CD8-positive, alpha-beta memory T cell (primary cell): ENCODE results near the gene MC1R. TPM values are rescaled to one million over a fixed set of nuclear protein-coding genes. Genes with fewer than 3 reads are reported as not detected.

Source experiments
- CTCF ChIA-PET: fragments of 350-600 bp; sonication (Branson Sonifier 250); formaldehyde crosslinking; loops from one replicate; lab custom pipeline; 2021; ENCODE audit warnings: antibody characterized with exemption; lab: Charles Lee
- POLR2A ChIA-PET: fragments of 350-600 bp; sonication (Branson Sonifier 250); formaldehyde crosslinking; loops from one replicate; lab custom pipeline; 2021; ENCODE audit warnings: antibody characterized with exemption; lab: Charles Lee
- DNase-seq, 5 donors: peaks; one replicate each; pipeline versions ENCODE4 v3.0.0 to v3.0.0-alpha.2; 2020 to 2022; ENCODE audit warnings: mixed read lengths in 1 of 5
- H3K27ac ChIP-seq: one replicate; pipeline ENCODE4 v1.7.0; 2013; ENCODE audit warnings: low read depth, mild to moderate bottlenecking, low read length, moderate library complexity
- H3K27me3 ChIP-seq: 2 replicates; pipeline ENCODE4 v1.7.0; 2013; ENCODE audit warnings: low read length, mild to moderate bottlenecking; ENCODE audit not compliant: insufficient read depth, poor library complexity, severe bottlenecking
- H3K36me3 ChIP-seq: 2 replicates; pipeline ENCODE4 v1.7.0; 2013; ENCODE audit warnings: mild to moderate bottlenecking, low read length, moderate library complexity; ENCODE audit not compliant: insufficient read depth
- H3K4me1 ChIP-seq: 2 replicates; pipeline ENCODE4 v1.7.0; 2013; ENCODE audit warnings: mild to moderate bottlenecking, low read length, moderate library complexity; ENCODE audit not compliant: insufficient read depth
- H3K4me3 ChIP-seq: 2 replicates; pipeline ENCODE4 v1.7.0; 2013; ENCODE audit warnings: mild to moderate bottlenecking, low read length
- H3K9me3 ChIP-seq: 2 replicates; pipeline ENCODE4 v1.7.0; 2013; ENCODE audit warnings: mild to moderate bottlenecking, low read length
- H3K27ac Mint-ChIP-seq, 8 donors: one replicate each; pipeline ENCODE4 v1.8.0; 2020 to 2021; ENCODE audit warnings: mixed read lengths in 8 of 8, mild to moderate bottlenecking in 6 of 8, inconsistent platforms in 3 of 8, moderate library complexity in 3 of 8
- H3K27me3 Mint-ChIP-seq, 2 donors: one replicate each; pipeline ENCODE4 v1.8.0; 2020 to 2021; ENCODE audit warnings: mixed read lengths in 2 of 2, mild to moderate bottlenecking in 1 of 2, moderate library complexity in 1 of 2
- H3K36me3 Mint-ChIP-seq, 3 donors: one replicate each; pipeline ENCODE4 v1.8.0; 2020 to 2021; ENCODE audit warnings: mixed read lengths in 3 of 3, inconsistent platforms in 1 of 3, mild to moderate bottlenecking in 1 of 3
- H3K4me1 Mint-ChIP-seq, 3 donors: one replicate each; pipeline ENCODE4 v1.8.0; 2020 to 2021; ENCODE audit warnings: mixed read lengths in 3 of 3, inconsistent platforms in 1 of 3, mild to moderate bottlenecking in 1 of 3
- H3K4me3 Mint-ChIP-seq, 7 donors: one replicate each; pipeline ENCODE4 v1.8.0; 2020 to 2021; ENCODE audit warnings: mixed read lengths in 7 of 7, mild to moderate bottlenecking in 6 of 7, moderate library complexity in 4 of 7, inconsistent platforms in 2 of 7
- H3K9me3 Mint-ChIP-seq, 5 donors: one replicate each; pipeline ENCODE4 v1.8.0; 2020 to 2022; ENCODE audit warnings: mixed read lengths in 5 of 5, mild to moderate bottlenecking in 3 of 5, moderate library complexity in 2 of 5, inconsistent platforms in 1 of 5
- polyA plus RNA-seq: library from polyadenylated mRNA; unstranded; fragments of 300-500 nt; fragmentation: Illumina TruSeq; gene quantifications from one replicate; pipeline ENCODE4 v1.2.3, GENCODE V29; 2021
- total RNA-seq, 2 experiments: library from RNA; stranded (reverse); gene quantifications; one replicate each; pipeline ENCODE4 v1.2.3, GENCODE V29; 2021

Gene MC1R
- total and polyA plus RNA-seq, 3 experiments from 2014 or later, result 0.86 to 2.6 (median 1.9) TPM

DNA sequence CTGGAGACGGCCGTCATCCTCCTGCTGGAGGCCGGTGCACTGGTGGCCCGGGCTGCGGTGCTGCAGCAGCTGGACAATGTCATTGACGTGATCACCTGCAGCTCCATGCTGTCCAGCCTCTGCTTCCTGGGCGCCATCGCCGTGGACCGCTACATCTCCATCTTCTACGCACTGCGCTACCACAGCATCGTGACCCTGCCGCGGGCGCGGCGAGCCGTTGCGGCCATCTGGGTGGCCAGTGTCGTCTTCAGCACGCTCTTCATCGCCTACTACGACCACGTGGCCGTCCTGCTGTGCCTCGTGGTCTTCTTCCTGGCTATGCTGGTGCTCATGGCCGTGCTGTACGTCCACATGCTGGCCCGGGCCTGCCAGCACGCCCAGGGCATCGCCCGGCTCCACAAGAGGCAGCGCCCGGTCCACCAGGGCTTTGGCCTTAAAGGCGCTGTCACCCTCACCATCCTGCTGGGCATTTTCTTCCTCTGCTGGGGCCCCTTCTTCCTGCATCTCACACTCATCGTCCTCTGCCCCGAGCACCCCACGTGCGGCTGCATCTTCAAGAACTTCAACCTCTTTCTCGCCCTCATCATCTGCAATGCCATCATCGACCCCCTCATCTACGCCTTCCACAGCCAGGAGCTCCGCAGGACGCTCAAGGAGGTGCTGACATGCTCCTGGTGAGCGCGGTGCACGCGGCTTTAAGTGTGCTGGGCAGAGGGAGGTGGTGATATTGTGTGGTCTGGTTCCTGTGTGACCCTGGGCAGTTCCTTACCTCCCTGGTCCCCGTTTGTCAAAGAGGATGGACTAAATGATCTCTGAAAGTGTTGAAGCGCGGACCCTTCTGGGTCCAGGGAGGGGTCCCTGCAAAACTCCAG lies 1.1 kb downstream of the MC1R start:
- Mint-ChIP-seq H3K4me1 (peaks cover 32 to 66% (median 37%) of the 10 kb centered on the region in 3 donors), H3K9me3 (peaks cover 0 to 4% (median 0%) of the 10 kb centered on the region in 5 donors), H3K27ac (peak overlapping the region in 2 of 8 donors; percentile 24 to 71), H3K36me3 (no peaks in the 10 kb centered on the region), H3K4me3 (peak overlapping the region in 6 of 7 donors; percentile 10 to 74 (median 15)), H3K27me3 (peaks cover 21 to 32% of the 10 kb centered on the region in 2 donors)
- POLR2A ChIA-PET, result no interaction called here
- Histone ChIP-seq H3K4me1 (peaks cover 56% of the 10 kb centered on the region), H3K4me3 (no peak overlapping the region), H3K27ac (no peak overlapping the region), H3K9me3 (no peaks in the 10 kb centered on the region), H3K36me3 (no peaks in the 10 kb centered on the region), H3K27me3 (peaks cover 18% of the 10 kb centered on the region)
- DNase-seq, result no peak
- CTCF ChIA-PET, result interaction anchor here (2.0 kb wide), 1 partner anchor 9 kb away, joined by 12 read pairs; no protein-coding TSS in a partner anchor

DNA sequence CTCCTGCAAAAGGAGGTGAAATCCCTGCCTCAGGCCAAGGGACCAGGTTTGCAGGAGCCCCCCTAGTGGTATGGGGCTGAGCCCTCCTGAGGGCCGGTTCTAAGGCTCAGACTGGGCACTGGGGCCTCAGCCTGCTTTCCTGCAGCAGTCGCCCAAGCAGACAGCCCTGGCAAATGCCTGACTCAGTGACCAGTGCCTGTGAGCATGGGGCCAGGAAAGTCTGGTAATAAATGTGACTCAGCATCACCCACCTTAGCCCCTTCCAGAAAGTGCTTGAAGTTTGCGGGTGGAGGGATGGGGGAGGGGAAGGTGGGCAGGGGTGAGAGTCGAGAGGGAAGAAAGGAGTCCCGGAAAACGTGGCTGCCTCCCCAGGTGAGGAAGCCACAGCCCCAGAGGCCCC lies 2.1 kb downstream of the MC1R start:
- Mint-ChIP-seq H3K27me3 (peaks cover 30 to 34% of the 10 kb centered on the region in 2 donors), H3K4me1 (peaks cover 32 to 70% (median 36%) of the 10 kb centered on the region in 3 donors), H3K9me3 (peaks cover 0 to 4% (median 0%) of the 10 kb centered on the region in 5 donors), H3K27ac (no peak overlapping the region), H3K36me3 (no peaks in the 10 kb centered on the region), H3K4me3 (peak overlapping the region in 2 of 7 donors; percentile 12 to 41)
- ChIA-PET POLR2A (no interaction called here), CTCF (interaction anchor here (5.7 kb wide), 1 partner anchor 11 kb away, joined by 31 read pairs; no protein-coding TSS in a partner anchor)
- H3K9me3 ChIP-seq, result no peaks in the 10 kb centered on the region
- H3K4me1 ChIP-seq, result peaks cover 62% of the 10 kb centered on the region
- H3K27me3 ChIP-seq, result peaks cover 26% of the 10 kb centered on the region
- H3K27ac ChIP-seq, result no peak overlapping the region
- no peak overlapping the region for H3K4me3 ChIP-seq
- DNase-seq, result no peak
- H3K36me3 ChIP-seq, result no peaks in the 10 kb centered on the region

- DNase-seq, result no peak
- H3K27me3 Mint-ChIP-seq, result peaks cover 30 to 34% of the 10 kb centered on the region in 2 donors
- ChIA-PET POLR2A (no interaction called here), CTCF (interaction anchor here (5.7 kb wide), 1 partner anchor 12 kb away, joined by 31 read pairs; no protein-coding TSS in a partner anchor)
- H3K27ac Mint-ChIP-seq, result no peak overlapping the region
- Histone ChIP-seq H3K27ac (peak overlapping the region; percentile 57), H3K9me3 (no peaks in the 10 kb centered on the region), H3K4me1 (peaks cover 60% of the 10 kb centered on the region), H3K27me3 (peaks cover 27% of the 10 kb centered on the region), H3K4me3 (no peak overlapping the region), H3K36me3 (no peaks in the 10 kb centered on the region)
- H3K4me3 Mint-ChIP-seq, result peak overlapping the region in 2 of 7 donors; percentile 36 to 63
- peaks cover 32 to 66% (median 35%) of the 10 kb centered on the region in 3 donors for H3K4me1 Mint-ChIP-seq
- H3K9me3 Mint-ChIP-seq, result peaks cover 0 to 4% (median 0%) of the 10 kb centered on the region in 5 donors
- H3K36me3 Mint-ChIP-seq, result no peaks in the 10 kb centered on the region
Observed at GRCh38 chr16:89921131-89921701, 2.6 kb downstream of the MC1R start.

- CTCF ChIA-PET, result interaction anchor here (5.7 kb wide), 1 partner anchor 13 kb away, joined by 31 read pairs; no protein-coding TSS in a partner anchor
- peaks cover 0 to 4% (median 0%) of the 10 kb centered on the region in 5 donors for H3K9me3 Mint-ChIP-seq
- peaks cover 30 to 38% of the 10 kb centered on the region in 2 donors for H3K27me3 Mint-ChIP-seq
- no peaks in the 10 kb centered on the region for H3K9me3 ChIP-seq
- no peak for DNase-seq
- H3K27me3 ChIP-seq, result peaks cover 27% of the 10 kb centered on the region
- peak overlapping the region; percentile 44 to 85 (median 62) for H3K4me3 Mint-ChIP-seq
- peaks cover 60% of the 10 kb centered on the region for H3K4me1 ChIP-seq
- H3K36me3 ChIP-seq, result no peaks in the 10 kb centered on the region
- no peaks in the 10 kb centered on the region for H3K36me3 Mint-ChIP-seq
- H3K27ac Mint-ChIP-seq, result peak overlapping the region in 3 of 8 donors; percentile 14 to 50 (median 19)
- POLR2A ChIA-PET, result no interaction called here
- H3K27ac ChIP-seq, result peak overlapping the region; percentile 57
- peaks cover 32 to 69% (median 35%) of the 10 kb centered on the region in 3 donors for H3K4me1 Mint-ChIP-seq
- H3K4me3 ChIP-seq, result no peak overlapping the region
Observed at GRCh38 chr16:89921702-89922476, 3.2 kb downstream of the MC1R start.

- POLR2A ChIA-PET, result no interaction called here
- Histone ChIP-seq H3K4me3 (no peak overlapping the region), H3K27ac (peak overlapping the region; percentile 57), H3K36me3 (no peaks in the 10 kb centered on the region), H3K9me3 (no peaks in the 10 kb centered on the region), H3K4me1 (peaks cover 55% of the 10 kb centered on the region), H3K27me3 (peaks cover 27% of the 10 kb centered on the region)
- DNase-seq, result no peak
- Mint-ChIP-seq H3K4me1 (peaks cover 28 to 64% (median 34%) of the 10 kb centered on the region in 3 donors), H3K4me3 (peak overlapping the region; percentile 44 to 85 (median 62)), H3K27ac (peak overlapping the region in 2 of 8 donors; percentile 14 to 50), H3K36me3 (no peaks in the 10 kb centered on the region), H3K27me3 (peaks cover 31 to 38% of the 10 kb centered on the region in 2 donors), H3K9me3 (peaks cover 0 to 4% (median 0%) of the 10 kb centered on the region in 5 donors)
- CTCF ChIA-PET, result interaction anchor here (5.7 kb wide), 1 partner anchor 13 kb away, joined by 31 read pairs; no protein-coding TSS in a partner anchor
Observed at GRCh38 chr16:89922477-89922883, 3.8 kb downstream of the MC1R start.

- peak within 1 kb of the TSS; percentile 57 for H3K27ac ChIP-seq
- peaks cover 0 to 2% (median 0%) of the 10 kb centered on the region in 5 donors for H3K9me3 Mint-ChIP-seq
- peak within 1 kb of the TSS; percentile 44 to 85 (median 62) for H3K4me3 Mint-ChIP-seq
- H3K36me3 ChIP-seq, result no peaks in the 10 kb centered on the region
- DNase-seq, result peak in 1 of 5 donors; percentile 35
- peaks cover 49% of the 10 kb centered on the region for H3K4me1 ChIP-seq
- no peak within 1 kb of the TSS for H3K4me3 ChIP-seq
- H3K27ac Mint-ChIP-seq, result peak within 1 kb of the TSS in 2 of 8 donors; percentile 14 to 50
- CTCF ChIA-PET, result interaction anchor here (5.7 kb wide), 1 partner anchor 14 kb away, joined by 31 read pairs; no protein-coding TSS in a partner anchor
- H3K36me3 Mint-ChIP-seq, result no peaks in the 10 kb centered on the region
- H3K27me3 ChIP-seq, result peaks cover 33% of the 10 kb centered on the region
- peaks cover 36 to 40% of the 10 kb centered on the region in 2 donors for H3K27me3 Mint-ChIP-seq
- H3K4me1 Mint-ChIP-seq, result peaks cover 23 to 59% (median 29%) of the 10 kb centered on the region in 3 donors
- POLR2A ChIA-PET, result no interaction called here
- no peaks in the 10 kb centered on the region for H3K9me3 ChIP-seq
Observed at GRCh38 chr16:89922884-89923639, 4.4 kb downstream of the MC1R start, which contains the start of gene TUBB3. TSS of gene TUBB3 (plus strand) at chr16:89923342. CDS start at chr16:89923402, 60 bp downstream.
